ELF-1 (cell line): ENCODE measurements around the gene TAS1R3.

Experiments
- DNase-seq: peaks from one replicate; pipeline ENCODE4 v3.0.0-alpha.2; 2016; ENCODE audit warnings: low read depth, low spot score

The TAS1R3 gene

GRCh38 chr1:1331068-1331965 lies at the start of gene TAS1R3:
TAS1R3 (plus strand) TSS chr1:1331280; CDS start chr1:1331346, 66 bp downstream.
- DNase-seq: no peak

- DNase-seq: no peak
Observed at GRCh38 chr1:1281533-1282321, 49.4 kb upstream of the TAS1R3 start.

GRCh38 chr1:1282998-1283397 lies 48.1 kb upstream of the TAS1R3 start:
- DNase-seq: no peak

DNA sequence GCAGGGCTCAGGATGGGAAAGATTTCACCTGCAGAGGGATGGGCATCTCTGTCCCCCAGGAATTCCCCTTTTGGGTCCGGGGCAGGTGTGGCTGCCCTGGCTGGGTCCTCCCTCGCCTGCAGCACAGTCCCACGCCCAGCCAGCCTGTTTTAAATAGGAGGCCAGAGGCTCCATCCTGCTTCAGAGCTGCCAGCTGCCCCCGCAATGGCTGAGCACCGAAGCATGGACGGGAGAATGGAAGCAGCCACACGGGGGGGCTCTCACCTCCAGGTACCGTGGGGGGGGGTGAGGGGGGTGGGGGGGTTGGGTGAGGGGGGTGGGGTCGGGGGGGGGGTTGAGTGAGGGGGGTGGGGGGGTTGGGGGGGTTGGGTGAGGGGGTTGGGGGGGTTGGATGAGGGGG lies 47.3 kb upstream of the TAS1R3 start:
- DNase-seq: no peak

- no peak for DNase-seq
Observed at GRCh38 chr1:1284221-1285101, 46.6 kb upstream of the TAS1R3 start.

DNA sequence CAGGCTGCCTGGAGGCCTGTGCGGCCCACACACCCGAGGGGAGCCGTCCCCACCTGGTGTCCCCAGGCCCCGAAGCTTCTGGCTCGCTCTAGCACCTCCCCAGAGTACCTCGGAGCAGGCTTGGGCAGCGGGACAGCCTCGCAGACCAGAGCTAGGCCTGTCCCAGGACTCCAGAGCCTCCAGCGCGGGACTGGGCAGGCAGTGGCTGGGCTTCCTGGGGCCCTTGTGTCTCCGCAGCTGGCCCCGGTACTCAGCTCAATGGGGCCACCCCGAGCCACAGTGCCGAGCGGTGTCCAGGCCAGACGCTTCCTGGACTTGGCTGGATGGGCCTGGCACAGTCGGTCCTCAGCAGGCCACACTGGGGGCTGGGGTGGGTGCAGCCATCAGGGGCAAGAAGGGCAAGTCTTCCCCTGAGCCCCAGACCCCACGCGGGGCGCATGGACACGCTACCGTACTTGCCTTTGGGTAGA lies 45.9 kb upstream of the TAS1R3 start:
- no peak for DNase-seq

DNA sequence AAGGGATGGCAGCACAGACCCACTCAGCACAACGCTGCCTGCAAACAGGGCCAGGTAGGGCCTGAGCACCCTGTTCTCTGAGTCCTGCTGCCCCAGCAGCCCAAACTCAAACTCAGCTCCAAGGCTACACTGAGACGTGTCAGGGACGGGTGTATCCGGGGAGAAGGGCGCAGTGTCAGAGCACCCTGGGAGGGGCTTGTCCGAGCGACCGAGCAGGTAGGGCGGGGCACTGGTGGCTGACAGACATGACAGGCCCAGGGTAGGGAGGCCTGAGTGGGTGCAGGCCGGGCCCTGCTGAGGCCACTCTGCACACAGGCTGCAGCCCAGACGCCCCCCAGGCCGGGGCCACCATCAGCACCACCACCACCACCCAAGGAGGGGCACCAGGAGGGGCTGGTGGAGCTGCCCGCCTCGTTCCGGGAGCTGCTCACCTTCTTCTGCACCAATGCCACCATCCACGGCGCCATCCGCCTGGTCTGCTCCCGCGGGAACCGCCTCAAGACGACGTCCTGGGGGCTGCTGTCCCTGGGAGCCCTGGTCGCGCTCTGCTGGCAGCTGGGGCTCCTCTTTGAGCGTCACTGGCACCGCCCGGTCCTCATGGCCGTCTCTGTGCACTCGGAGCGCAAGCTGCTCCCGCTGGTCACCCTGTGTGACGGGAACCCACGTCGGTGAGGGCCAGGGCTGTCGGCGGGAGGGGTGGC lies 45.3 kb upstream of the TAS1R3 start:
- no peak for DNase-seq

DNA sequence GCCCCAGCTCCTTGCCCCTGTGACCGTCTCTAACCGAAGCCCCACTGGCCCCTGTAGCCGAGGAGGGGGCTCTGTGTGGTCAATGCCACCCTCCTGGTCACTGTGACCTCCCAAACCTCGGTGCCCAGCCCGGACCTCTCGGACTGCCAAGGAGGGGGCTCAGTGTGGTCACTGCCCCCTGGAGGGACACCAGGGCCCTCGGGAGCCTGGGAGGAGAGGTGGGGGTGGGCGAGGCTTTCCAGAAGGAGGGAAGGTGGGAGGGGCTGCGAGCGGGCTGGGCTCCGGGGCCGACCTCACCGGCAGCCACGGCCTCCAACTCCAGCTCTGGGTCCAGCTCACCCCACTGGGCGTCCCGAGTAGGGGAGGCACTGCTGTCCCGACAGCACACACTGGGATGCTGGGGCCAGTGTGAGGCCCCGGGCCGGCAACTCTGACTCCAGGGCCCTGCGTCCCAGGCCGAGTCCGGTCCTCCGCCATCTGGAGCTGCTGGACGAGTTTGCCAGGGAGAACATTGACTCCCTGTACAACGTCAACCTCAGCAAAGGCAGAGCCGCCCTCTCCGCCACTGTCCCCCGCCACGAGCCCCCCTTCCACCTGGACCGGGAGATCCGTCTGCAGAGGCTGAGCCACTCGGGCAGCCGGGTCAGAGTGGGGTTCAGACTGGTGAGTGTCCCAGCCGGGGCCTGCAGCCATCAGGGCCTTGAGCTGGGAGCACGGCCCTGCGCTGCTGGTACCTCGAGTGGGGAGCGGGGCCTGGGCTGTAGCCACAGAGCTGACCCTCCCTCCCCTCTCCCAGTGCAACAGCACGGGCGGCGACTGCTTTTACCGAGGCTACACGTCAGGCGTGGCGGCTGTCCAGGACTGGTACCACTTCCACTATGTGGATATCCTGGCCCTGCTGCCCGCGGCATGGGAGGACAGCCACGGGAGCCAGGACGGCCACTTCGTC lies 44.5 kb upstream of the TAS1R3 start:
- no peak for DNase-seq

GRCh38 chr1:1287288-1288110 lies 43.6 kb upstream of the TAS1R3 start:
- DNase-seq: no peak

DNA sequence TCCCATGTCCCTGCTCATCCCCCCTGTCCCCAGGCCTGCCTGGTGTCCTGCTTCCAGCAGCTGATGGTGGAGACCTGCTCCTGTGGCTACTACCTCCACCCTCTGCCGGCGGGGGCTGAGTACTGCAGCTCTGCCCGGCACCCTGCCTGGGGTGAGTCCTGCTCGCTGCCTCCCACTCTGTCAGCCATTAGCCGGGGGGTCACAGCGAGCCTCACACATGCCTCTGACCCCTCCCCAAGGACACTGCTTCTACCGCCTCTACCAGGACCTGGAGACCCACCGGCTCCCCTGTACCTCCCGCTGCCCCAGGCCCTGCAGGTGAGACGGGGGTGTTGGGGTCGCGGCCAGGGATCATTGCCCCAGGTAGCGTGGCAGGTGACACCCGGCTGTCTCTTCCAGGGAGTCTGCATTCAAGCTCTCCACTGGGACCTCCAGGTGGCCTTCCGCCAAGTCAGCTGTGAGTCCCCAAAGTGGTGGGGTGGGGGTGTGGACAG lies 40.8 kb upstream of the TAS1R3 start:
- DNase-seq: peak; percentile 77

DNA sequence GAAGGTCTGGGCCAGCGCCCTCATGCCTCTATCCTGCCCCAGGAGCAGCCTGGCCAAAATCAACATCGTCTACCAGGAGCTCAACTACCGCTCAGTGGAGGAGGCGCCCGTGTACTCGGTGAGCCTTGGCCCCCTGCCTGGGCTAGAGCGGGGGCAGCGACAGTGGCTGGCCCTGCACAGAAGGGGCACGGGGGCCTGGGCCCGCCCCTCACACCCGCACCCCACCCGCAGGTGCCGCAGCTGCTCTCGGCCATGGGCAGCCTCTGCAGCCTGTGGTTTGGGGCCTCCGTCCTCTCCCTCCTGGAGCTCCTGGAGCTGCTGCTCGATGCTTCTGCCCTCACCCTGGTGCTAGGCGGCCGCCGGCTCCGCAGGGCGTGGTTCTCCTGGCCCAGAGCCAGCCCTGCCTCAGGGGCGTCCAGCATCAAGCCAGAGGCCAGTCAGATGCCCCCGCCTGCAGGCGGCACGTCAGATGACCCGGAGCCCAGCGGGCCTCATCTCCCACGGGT lies 40.0 kb upstream of the TAS1R3 start:
- DNase-seq: no peak

DNA sequence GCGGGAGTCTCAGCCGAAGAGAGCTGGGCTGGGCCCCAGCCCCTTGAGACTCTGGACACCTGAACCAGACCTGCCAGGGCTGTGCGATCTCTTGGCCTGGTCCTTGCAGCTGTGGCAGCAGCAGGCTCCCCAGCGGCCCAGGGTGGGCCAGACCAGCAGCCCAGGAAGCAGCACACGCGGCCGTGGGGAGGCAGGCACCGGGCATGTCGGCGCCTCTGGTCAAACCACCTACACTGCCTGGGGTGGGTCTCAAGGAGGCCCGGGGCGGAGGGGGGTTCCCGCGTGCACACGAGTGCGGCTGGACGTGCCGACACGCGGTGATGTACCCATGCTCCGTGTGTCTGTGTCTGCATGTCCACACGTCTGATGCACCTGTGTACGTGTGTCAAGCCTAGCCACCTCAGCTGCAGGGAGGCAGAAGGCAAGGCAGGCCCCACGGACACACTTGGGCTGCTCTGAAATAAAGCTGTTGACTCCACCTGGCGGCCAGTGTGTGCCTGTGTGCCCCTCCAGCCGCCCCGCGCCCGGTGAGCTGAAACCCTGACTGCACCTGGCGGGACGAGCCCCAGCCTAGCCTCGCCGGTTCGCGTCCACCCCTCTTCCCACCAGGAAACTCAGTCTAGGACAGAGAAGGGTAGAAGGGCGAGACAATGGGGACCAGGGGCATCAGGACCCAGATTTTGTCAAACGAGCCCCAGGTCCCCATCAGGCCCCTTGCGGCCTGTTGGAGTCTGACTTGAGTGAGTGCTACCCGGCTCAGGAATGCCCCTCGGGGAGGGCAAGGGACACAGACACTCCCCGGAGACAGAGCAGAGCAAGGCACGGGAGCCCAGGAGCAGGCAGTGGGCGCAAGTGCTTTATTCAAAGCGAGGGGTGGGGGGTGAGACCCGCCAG lies 39.3 kb upstream of the TAS1R3 start:
- peak; percentile 87 for DNase-seq

GRCh38 chr1:1292442-1292779 lies 38.7 kb upstream of the TAS1R3 start:
- no peak for DNase-seq

GRCh38 chr1:1292851-1293250 lies 38.2 kb upstream of the TAS1R3 start:
- no peak for DNase-seq

DNA sequence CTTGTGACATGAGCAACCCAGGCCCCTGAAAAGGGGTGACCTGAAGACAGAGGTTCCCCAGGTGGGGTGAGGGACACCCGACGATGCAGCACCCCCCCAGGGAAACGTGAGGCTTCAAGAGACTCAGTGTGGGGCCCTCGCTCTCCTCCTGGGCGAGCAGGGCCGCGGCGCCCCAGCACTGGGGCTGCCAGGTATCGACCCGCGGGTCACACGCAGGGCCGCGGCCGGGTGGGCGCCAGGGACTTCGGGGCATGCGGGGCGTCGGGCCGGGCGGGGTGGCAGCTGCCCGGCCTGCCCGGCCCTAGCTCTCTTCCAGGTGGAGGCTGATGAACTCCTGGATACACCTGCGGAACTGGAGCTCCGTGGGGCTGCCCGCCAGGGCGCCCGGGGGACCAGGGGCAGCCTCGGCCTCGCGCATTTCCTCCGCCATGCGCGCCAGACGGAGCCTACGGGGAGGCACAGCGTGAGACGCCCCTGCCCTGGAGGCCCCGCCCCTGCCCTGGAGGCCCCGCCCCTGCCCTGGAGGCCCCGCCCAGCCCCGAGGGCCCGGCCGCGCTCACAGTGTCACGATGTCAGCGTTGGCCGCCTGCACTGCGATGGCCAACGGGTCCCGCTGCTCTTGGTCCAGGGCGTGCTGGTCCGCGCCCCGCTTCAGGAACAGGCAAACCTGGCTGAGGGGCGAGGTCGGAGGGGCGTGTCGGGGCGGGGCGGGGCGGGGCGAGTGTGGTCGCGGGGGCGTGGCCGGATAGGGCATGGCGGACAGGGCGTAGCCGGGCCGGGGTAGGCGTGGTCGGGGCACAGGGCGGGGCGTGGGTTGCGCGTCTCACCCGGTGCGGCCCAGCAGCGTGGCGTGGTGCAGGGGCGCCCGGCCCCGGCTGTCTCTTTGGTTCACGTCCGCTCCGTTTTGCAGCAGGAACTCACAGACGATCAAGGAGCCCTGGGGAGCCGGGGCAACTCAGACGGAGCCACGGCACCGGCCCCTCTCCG lies 37.5 kb upstream of the TAS1R3 start:
- DNase-seq: no peak

- no peak for DNase-seq
Observed at GRCh38 chr1:1294250-1294890, 36.7 kb upstream of the TAS1R3 start.
